ENCODE results near the gene NKX2-4. TPM values are rescaled to one million over a fixed set of nuclear protein-coding genes. Genes with fewer than 3 reads are reported as not detected.

NKX2-4 gene
- total RNA-seq, 4 donors from 2014 or later, result not detected

GRCh38 chr20:21376626-21377025, 20.7 kb downstream of the NKX2-4 start:
- Histone ChIP-seq H3K27ac (no peak overlapping the region), H3K4me3 (no peak overlapping the region), H3K9me3 (no peaks in the 10 kb centered on the region), H3K27me3 (no peaks in the 10 kb centered on the region), H3K36me3 (peaks cover 0 to 7% (median 2%) of the 10 kb centered on the region in 4 donors), H3K4me1 (no peaks in the 10 kb centered on the region)
- TF ChIP-seq POLR2AphosphoS5 (IDR thresholded peaks at IDR 0.05) (no peak), POLR2A (IDR thresholded peaks at IDR 0.05) (no peak), EP300 (IDR thresholded peaks at IDR 0.05; ENCODE audit: low read depth) (no peak), CTCF (IDR thresholded peaks at IDR 0.05) (no peak)
- WGBS, 2 donors (ENCODE audit: low coverage in 1 of 2), result 89 to 100% methylated on average over 2 to 3 of the region's 3 CpGs
- no peak for DNase-seq
- in situ Hi-C loops (cut with MboI; ENCODE audit: low pct_ligation_motif_present in 1 of 4, low pct_unique_long_range_greater_than_20kb in 1 of 4, low sequenced_read_pairs in 3 of 4), result no loop called here
- intact Hi-C loops (cut with DNase I; ENCODE audit: low total_unique reads), result no loop called here

GRCh38 chr20:21373436-21373835, 23.9 kb downstream of the NKX2-4 start:
- Histone ChIP-seq H3K4me3 (no peak overlapping the region), H3K27ac (no peak overlapping the region), H3K9me3 (no peaks in the 10 kb centered on the region), H3K36me3 (peaks cover 0 to 20% (median 8%) of the 10 kb centered on the region in 4 donors), H3K27me3 (no peaks in the 10 kb centered on the region), H3K4me1 (peaks cover 0 to 3% (median 0%) of the 10 kb centered on the region in 4 donors)
- intact Hi-C loops (cut with DNase I; ENCODE audit: low total_unique reads), result no loop called here
- in situ Hi-C loops (cut with MboI; ENCODE audit: low pct_ligation_motif_present in 1 of 4, low pct_unique_long_range_greater_than_20kb in 1 of 4, low sequenced_read_pairs in 3 of 4), result no loop called here
- no peak for DNase-seq
- TF ChIP-seq CTCF (IDR thresholded peaks at IDR 0.05) (no peak), POLR2A (IDR thresholded peaks at IDR 0.05) (no peak), EP300 (IDR thresholded peaks at IDR 0.05; ENCODE audit: low read depth) (no peak), POLR2AphosphoS5 (IDR thresholded peaks at IDR 0.05) (no peak)
- 82 to 89% methylated on average over 1 of the region's 1 CpG for WGBS, 2 donors (ENCODE audit: low coverage in 1 of 2)

- Histone ChIP-seq H3K27ac (no peak overlapping the region), H3K27me3 (no peaks in the 10 kb centered on the region), H3K36me3 (peaks cover 0 to 35% (median 6%) of the 10 kb centered on the region in 4 donors), H3K9me3 (no peaks in the 10 kb centered on the region), H3K4me3 (no peak overlapping the region), H3K4me1 (peaks cover 0 to 3% (median 0%) of the 10 kb centered on the region in 4 donors)
- in situ Hi-C loops (cut with MboI; ENCODE audit: low pct_ligation_motif_present in 1 of 4, low pct_unique_long_range_greater_than_20kb in 1 of 4, low sequenced_read_pairs in 3 of 4) (no loop called here), intact Hi-C loops (cut with DNase I; ENCODE audit: low total_unique reads) (no loop called here)
- TF ChIP-seq POLR2A (IDR thresholded peaks at IDR 0.05) (no peak), POLR2AphosphoS5 (IDR thresholded peaks at IDR 0.05) (no peak), EP300 (IDR thresholded peaks at IDR 0.05; ENCODE audit: low read depth) (no peak), CTCF (IDR thresholded peaks at IDR 0.05) (no peak)
- no peak for DNase-seq
- WGBS, 2 donors (ENCODE audit: low coverage in 1 of 2), result 76 to 83% methylated on average over 2 of the region's 2 CpGs
Observed at GRCh38 chr20:21372016-21372415, 25.3 kb downstream of the NKX2-4 start.

GRCh38 chr20:21371193-21371592, 26.1 kb downstream of the NKX2-4 start:
- no peak for DNase-seq
- Histone ChIP-seq H3K27ac (no peak overlapping the region), H3K4me1 (peaks cover 0 to 3% (median 0%) of the 10 kb centered on the region in 4 donors), H3K36me3 (peaks cover 0 to 43% (median 10%) of the 10 kb centered on the region in 4 donors), H3K27me3 (no peaks in the 10 kb centered on the region), H3K9me3 (no peaks in the 10 kb centered on the region), H3K4me3 (no peak overlapping the region)
- TF ChIP-seq CTCF (IDR thresholded peaks at IDR 0.05) (no peak), EP300 (IDR thresholded peaks at IDR 0.05; ENCODE audit: low read depth) (no peak), POLR2AphosphoS5 (IDR thresholded peaks at IDR 0.05) (no peak), POLR2A (IDR thresholded peaks at IDR 0.05) (no peak)
- in situ Hi-C loops (cut with MboI; ENCODE audit: low pct_ligation_motif_present in 1 of 4, low pct_unique_long_range_greater_than_20kb in 1 of 4, low sequenced_read_pairs in 3 of 4) (no loop called here), intact Hi-C loops (cut with DNase I; ENCODE audit: low total_unique reads) (no loop called here)
- 100% methylated on average over 1 of the region's 1 CpG; no CpG with 5 or more reads in 1 of the 2 donors for WGBS, 2 donors (ENCODE audit: low coverage in 1 of 2)
